ENCODE results near the gene ZNF382.

The ZNF382 gene

DNA sequence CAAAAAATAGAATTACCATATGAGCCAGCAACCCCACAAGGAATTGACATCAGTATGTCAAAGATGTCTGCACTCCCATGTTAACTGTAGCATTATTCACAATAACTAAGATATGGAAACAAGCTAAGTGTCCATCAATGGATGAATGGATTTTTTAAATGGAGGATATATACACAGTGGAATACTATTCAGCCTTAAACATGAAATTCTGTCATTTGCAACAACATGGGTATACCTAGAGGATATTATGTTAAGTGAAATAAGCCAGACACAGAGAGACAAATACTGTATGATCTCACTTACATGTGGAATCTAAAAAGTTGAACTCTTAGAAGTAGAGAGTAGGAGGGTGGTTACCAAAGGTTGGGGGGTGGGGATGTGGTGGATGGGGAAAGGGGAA, 74.3 kb downstream of the ZNF382 start:
- no peak for DNase-seq (ENCODE audit: low read depth)

Data from stimulated activated CD4-positive, alpha-beta T cell treated with anti-CD3 and anti-CD28 coated beads, Interleukin-2, amount 100 ng/mL, for 4 hours (primary cell).